Loucy (cell line): ENCODE results near the gene DENND10.

Experiments used
- EZH2phosphoT487 ChIP-seq: fragments of 200-600 bp; IDR thresholded peaks from 2 replicates; pipeline ENCODE4 v1.6.1; 2018; ENCODE audit warnings: antibody characterized with exemption, mild to moderate bottlenecking, moderate library complexity, borderline replicate concordance
- TF ChIP-seq, protein P1 (sequence below): fragments of 200-600 bp; sonication (generic); conservative IDR thresholded peaks from 2 replicates; pipeline ENCODE4 v1.5.1; 2014; ENCODE audit warnings: mild to moderate bottlenecking, antibody characterized with exemption, low read length

DNA sequence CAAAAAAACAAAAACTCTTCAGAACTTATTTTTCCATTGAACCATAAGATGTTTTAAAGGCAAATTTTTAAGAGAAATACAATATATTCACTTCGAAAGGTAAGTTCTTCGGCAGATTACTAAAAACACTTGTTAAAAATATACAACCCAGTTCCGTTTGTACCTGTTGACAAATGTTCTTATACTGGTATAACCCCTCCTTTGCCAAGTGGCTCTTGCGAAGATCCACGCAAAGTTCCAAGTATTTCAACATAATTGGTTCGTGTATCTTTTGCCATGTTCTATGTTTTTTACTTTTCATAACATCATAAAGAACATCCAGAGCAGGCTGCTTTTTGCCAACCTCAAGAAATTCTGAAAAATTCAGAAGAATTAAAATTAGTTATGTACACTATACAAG, 30.3 kb upstream of the DENND10 start:
- TF ChIP-seq, protein P1, sequence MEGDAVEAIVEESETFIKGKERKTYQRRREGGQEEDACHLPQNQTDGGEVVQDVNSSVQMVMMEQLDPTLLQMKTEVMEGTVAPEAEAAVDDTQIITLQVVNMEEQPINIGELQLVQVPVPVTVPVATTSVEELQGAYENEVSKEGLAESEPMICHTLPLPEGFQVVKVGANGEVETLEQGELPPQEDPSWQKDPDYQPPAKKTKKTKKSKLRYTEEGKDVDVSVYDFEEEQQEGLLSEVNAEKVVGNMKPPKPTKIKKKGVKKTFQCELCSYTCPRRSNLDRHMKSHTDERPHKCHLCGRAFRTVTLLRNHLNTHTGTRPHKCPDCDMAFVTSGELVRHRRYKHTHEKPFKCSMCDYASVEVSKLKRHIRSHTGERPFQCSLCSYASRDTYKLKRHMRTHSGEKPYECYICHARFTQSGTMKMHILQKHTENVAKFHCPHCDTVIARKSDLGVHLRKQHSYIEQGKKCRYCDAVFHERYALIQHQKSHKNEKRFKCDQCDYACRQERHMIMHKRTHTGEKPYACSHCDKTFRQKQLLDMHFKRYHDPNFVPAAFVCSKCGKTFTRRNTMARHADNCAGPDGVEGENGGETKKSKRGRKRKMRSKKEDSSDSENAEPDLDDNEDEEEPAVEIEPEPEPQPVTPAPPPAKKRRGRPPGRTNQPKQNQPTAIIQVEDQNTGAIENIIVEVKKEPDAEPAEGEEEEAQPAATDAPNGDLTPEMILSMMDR = no peak
- TF ChIP-seq EZH2phosphoT487 = no peak
